K562 (cell line): ENCODE measurements around the gene HMX3. TPM values are rescaled to one million over a fixed set of nuclear protein-coding genes. Genes with fewer than 3 reads are reported as not detected.

Source experiments
- CBX1 ChIP-seq: sonication (generic); IDR thresholded peaks from 2 replicates; pipeline ENCODE4 v1.6.1; 2016; ENCODE audit warnings: antibody characterized with exemption, low read depth, mild to moderate bottlenecking
- CBX3 ChIP-seq, 2 experiments: IDR thresholded peaks; 1 replicate in 1 of 2; 2 replicates in 1 of 2; pipeline ENCODE4 v1.6.1; 2012; ENCODE audit warnings: inconsistent platforms in 2 of 2, low read length in 2 of 2, borderline replicate concordance in 1 of 2, control low read depth in 1 of 2
- CCNT2 ChIP-seq: IDR thresholded peaks from 2 replicates; pipeline ENCODE4 v1.6.1; 2011; ENCODE audit warnings: borderline replicate concordance, low read depth, mild to moderate bottlenecking, moderate library complexity, mixed read lengths, low read length; ENCODE audit not compliant: insufficient read length; ENCODE audit errors: extremely low read depth
- CHCHD3 ChIP-seq: fragments of 250-450 bp; sonication (Bioruptor Pico); IDR thresholded peaks from 2 replicates; pipeline ENCODE4 v2.1.2; 2022; ENCODE audit warnings: mild to moderate bottlenecking
- EGR1 ChIP-seq: fragments of 450-650 bp; conservative IDR thresholded peaks from 2 replicates; pipeline ENCODE4 v1.6.1; 2017; ENCODE audit warnings: mild to moderate bottlenecking
- FIP1L1 ChIP-seq: fragments of 200-400 bp; formaldehyde crosslinking; IDR thresholded peaks from 2 replicates; pipeline ENCODE4 v1.6.1; 2018; ENCODE audit warnings: mild to moderate bottlenecking, low read depth, low read length; ENCODE audit not compliant: poor library complexity, severe bottlenecking
- FOXJ3 ChIP-seq: sonication (generic); formaldehyde crosslinking; IDR thresholded peaks from 2 replicates; pipeline ENCODE4 v1.4.0; 2020; ENCODE audit warnings: mild to moderate bottlenecking, missing genetic modification reagents
- FOXM1 ChIP-seq, 2 experiments: fragments of 450-650 bp in 1 of 2; sonication (generic) in 1 of 2; formaldehyde crosslinking in 1 of 2; IDR thresholded peaks; 2 replicates each; pipeline versions ENCODE4 v1.6.1 to v1.9.0; 2017 to 2022; ENCODE audit warnings: low read depth in 2 of 2, mild to moderate bottlenecking in 2 of 2, missing genetic modification reagents in 1 of 2, moderate library complexity in 1 of 2
- HEY1 ChIP-seq: fragments of 250-450 bp; sonication (Bioruptor Pico); IDR thresholded peaks from 2 replicates; pipeline ENCODE4 v1.5.0; 2020; ENCODE audit warnings: mild to moderate bottlenecking, moderate library complexity, borderline replicate concordance
- NCOR1 ChIP-seq: fragments of 450-650 bp; IDR thresholded peaks from 2 replicates; pipeline ENCODE4 v1.6.1; 2016; ENCODE audit warnings: mild to moderate bottlenecking, moderate library complexity
- RBM34 ChIP-seq: fragments of 200-400 bp; formaldehyde crosslinking; IDR thresholded peaks from 2 replicates; pipeline ENCODE4 v1.6.1; 2018; ENCODE audit warnings: low read length, borderline replicate concordance; ENCODE audit not compliant: insufficient read depth
- RCOR1 ChIP-seq, 2 experiments: IDR thresholded peaks; 2 replicates each; pipeline ENCODE4 v1.6.1; 2012; ENCODE audit warnings: low read depth in 2 of 2, low read length in 2 of 2, borderline replicate concordance in 1 of 2, improper control_type of control experiment in 1 of 2
- SMAD1 ChIP-seq: fragments of 150-350 bp; IDR thresholded peaks from 2 replicates; pipeline ENCODE4 v1.6.1; 2014; ENCODE audit warnings: low read length, low read depth; ENCODE audit not compliant: partially characterized antibody
- SMARCA4 ChIP-seq: fragments of 450-650 bp; IDR thresholded peaks from 2 replicates; pipeline ENCODE4 v1.6.1; 2016
- SOX6 ChIP-seq: fragments of 450-650 bp; IDR thresholded peaks from 2 replicates; pipeline ENCODE4 v1.6.1; 2014; ENCODE audit warnings: mild to moderate bottlenecking
- TGIF2 ChIP-seq: sonication (generic); formaldehyde crosslinking; IDR thresholded peaks from 2 replicates; pipeline ENCODE4 v1.8.1; 2022; ENCODE audit warnings: mild to moderate bottlenecking, missing genetic modification reagents, moderate library complexity
- XRCC4 ChIP-seq: IDR thresholded peaks from one replicate; pipeline ENCODE4 v1.6.1; 2011; ENCODE audit not compliant: insufficient read depth, insufficient read length; ENCODE audit errors: extremely low read depth
- YY1 ChIP-seq, 3 experiments: IDR thresholded peaks; 2 replicates each; pipeline ENCODE4 v1.6.1; 2011; ENCODE audit warnings: low read length in 2 of 3, mild to moderate bottlenecking in 2 of 3, moderate library complexity in 2 of 3, borderline replicate concordance in 1 of 3, control low read depth in 1 of 3, low read depth in 1 of 3; ENCODE audit not compliant: insufficient read depth in 3 of 3, insufficient replicate concordance in 2 of 3, control insufficient read depth in 1 of 3, insufficient read length in 1 of 3; ENCODE audit errors: extremely low read depth in 1 of 3
- ZBTB9 ChIP-seq: fragments of 450-650 bp; formaldehyde crosslinking; IDR thresholded peaks from 2 replicates; pipeline ENCODE4 v1.4.0; 2020; ENCODE audit warnings: mild to moderate bottlenecking, moderate library complexity
- ZNF197 ChIP-seq: fragments of 200-800 bp; sonication (Bioruptor generic); IDR thresholded peaks from 2 replicates; pipeline ENCODE4 v1.6.1; 2016; ENCODE audit warnings: low read depth, missing genetic modification characterization, missing compliant biosample characterization
- ZNF431 ChIP-seq: sonication (generic); formaldehyde crosslinking; IDR thresholded peaks from 2 replicates; pipeline ENCODE4 v1.8.0; 2022; ENCODE audit warnings: mild to moderate bottlenecking, missing genetic modification reagents
- ZNF589 ChIP-seq: fragments of 200-800 bp; sonication (Bioruptor generic); IDR thresholded peaks from 2 replicates; pipeline ENCODE4 v1.6.1; 2016; ENCODE audit warnings: low read depth, missing genetic modification characterization, missing compliant biosample characterization
- polyA plus RNA-seq, 8 experiments: library from polyadenylated mRNA; depleted of rRNA in 4 of 8; stranded (reverse) in 5 of 8; unstranded in 3 of 8; fragments of >200 nt; fragmentation: Nextera tagmentation in 2 of 8; fragmentation: Illumina TruSeq in 1 of 8; extraction: Ambion mirVana in 2 of 8; extraction: Trizol in 1 of 8; gene quantifications; 2 replicates each; pipeline versions ENCODE4 v1.2.1 to v1.2.3, GENCODE V29; 2011 to 2014; ENCODE audit warnings: inconsistent platforms in 1 of 8, missing spikeins in 1 of 8
- total RNA-seq, 7 experiments: library from RNA; depleted of rRNA in 6 of 7; stranded (reverse); fragments of >200 nt in 6 of 7; fragmentation: Illumina TruSeq in 2 of 7; extraction: Trizol in 2 of 7; gene quantifications; 2 replicates each; pipeline versions ENCODE4 v1.2.1 to v1.2.3, GENCODE V29; 2011 to 2021; ENCODE audit warnings: low replicate concordance in 1 of 7
- TF ChIP-seq, protein P1 (sequence below): fragments of 450-650 bp; IDR thresholded peaks from 2 replicates; pipeline ENCODE4 v1.6.1; 2016; ENCODE audit warnings: low read depth, mild to moderate bottlenecking, moderate library complexity
- TF ChIP-seq, protein P2 (sequence below): fragments of 250-450 bp; sonication (Bioruptor Pico); IDR thresholded peaks from 2 replicates; pipeline ENCODE4 v1.4.0; 2020; ENCODE audit warnings: mild to moderate bottlenecking

HMX3 gene
- total and polyA plus RNA-seq, 9 of the 15 experiments (the other 6 are each of a cell fraction or from before 2014, with no cell fraction given): 0.55 to 43.5 (median 7.4) TPM; not detected in 2

- peak; percentile 31 for TF ChIP-seq SMAD1
- TF ChIP-seq NCOR1: peak; percentile 97
- TF ChIP-seq, protein P1, sequence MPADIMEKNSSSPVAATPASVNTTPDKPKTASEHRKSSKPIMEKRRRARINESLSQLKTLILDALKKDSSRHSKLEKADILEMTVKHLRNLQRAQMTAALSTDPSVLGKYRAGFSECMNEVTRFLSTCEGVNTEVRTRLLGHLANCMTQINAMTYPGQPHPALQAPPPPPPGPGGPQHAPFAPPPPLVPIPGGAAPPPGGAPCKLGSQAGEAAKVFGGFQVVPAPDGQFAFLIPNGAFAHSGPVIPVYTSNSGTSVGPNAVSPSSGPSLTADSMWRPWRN: peak; percentile 72; the same call in 1 of the 2 replicates
- TF ChIP-seq SMARCA4: peak; percentile 72
- peak; percentile 51; the same call in 1 of the 2 replicates for TF ChIP-seq FOXM1 (IDR thresholded peaks at IDR 0.05; ENCODE audit: low read depth)
- no peak; the same call in 1 of the 2 replicates for TF ChIP-seq FOXM1 (CRISPR knock-in tag; IDR thresholded peaks at IDR 0.05; ENCODE audit: low read depth)
- peak; percentile 59; the same call in 1 of the 2 replicates for TF ChIP-seq CBX1
- TF ChIP-seq TGIF2 (CRISPR knock-in tag): 0 out of 2 replicates have a peak, but pooled peaks have one; percentile 61
- peak; percentile 93 for TF ChIP-seq EGR1
- no peak for TF ChIP-seq XRCC4
- TF ChIP-seq RCOR1 (IDR thresholded peaks at IDR 0.05; ENCODE audit: borderline replicate concordance in 1 of 2, low read depth in 2 of 2, low read length in 2 of 2): peak; percentile 82 to 84; a peak in 3 of 4 replicates
- TF ChIP-seq FOXJ3 (CRISPR knock-in tag): no peak
- TF ChIP-seq RBM34: no peak
- TF ChIP-seq CBX3 (IDR thresholded peaks at IDR 0.05; ENCODE audit: borderline replicate concordance in 1 of 2, low read length in 2 of 2): peak in 1 of 2 experiments; percentile 63; a peak in 1 of 3 replicates
- TF ChIP-seq CHCHD3 (CRISPR knock-in tag): no peak
- TF ChIP-seq ZNF197 (CRISPR knock-in tag): 0 out of 2 replicates have a peak, but pooled peaks have one; percentile 71
- peak; percentile 56; the same call in 1 of the 2 replicates for TF ChIP-seq ZNF431 (CRISPR knock-in tag)
- peak; percentile 91 for TF ChIP-seq FIP1L1
- TF ChIP-seq SOX6: peak; percentile 85
- TF ChIP-seq CCNT2: peak; percentile 100
- TF ChIP-seq YY1 (IDR thresholded peaks at IDR 0.05; ENCODE audit: borderline replicate concordance in 1 of 3, control insufficient read depth in 1 of 3, extremely low read depth in 1 of 3, insufficient read depth in 3 of 3, insufficient read length in 1 of 3, insufficient replicate concordance in 2 of 3, low read depth in 1 of 3, low read length in 2 of 3): peak in 1 of 3 experiments; percentile 25
- peak; percentile 94 for TF ChIP-seq ZNF589 (CRISPR knock-in tag)
- TF ChIP-seq ZBTB9 (CRISPR knock-in tag): 0 out of 2 replicates have a peak, but pooled peaks have one; percentile 64
- TF ChIP-seq, protein P2, sequence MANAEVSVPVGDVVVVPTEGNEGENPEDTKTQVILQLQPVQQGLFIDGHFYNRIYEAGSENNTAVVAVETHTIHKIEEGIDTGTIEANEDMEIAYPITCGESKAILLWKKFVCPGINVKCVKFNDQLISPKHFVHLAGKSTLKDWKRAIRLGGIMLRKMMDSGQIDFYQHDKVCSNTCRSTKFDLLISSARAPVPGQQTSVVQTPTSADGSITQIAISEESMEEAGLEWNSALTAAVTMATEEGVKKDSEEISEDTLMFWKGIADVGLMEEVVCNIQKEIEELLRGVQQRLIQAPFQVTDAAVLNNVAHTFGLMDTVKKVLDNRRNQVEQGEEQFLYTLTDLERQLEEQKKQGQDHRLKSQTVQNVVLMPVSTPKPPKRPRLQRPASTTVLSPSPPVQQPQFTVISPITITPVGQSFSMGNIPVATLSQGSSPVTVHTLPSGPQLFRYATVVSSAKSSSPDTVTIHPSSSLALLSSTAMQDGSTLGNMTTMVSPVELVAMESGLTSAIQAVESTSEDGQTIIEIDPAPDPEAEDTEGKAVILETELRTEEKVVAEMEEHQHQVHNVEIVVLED (CRISPR knock-in tag): peak; percentile 73
- no peak for TF ChIP-seq HEY1 (CRISPR knock-in tag)
These were observed 805 bp upstream of the HMX3 start (continued) for GRCh38 chr10:123134915-123135414.
